Fibroblast of skin of back (primary cell): ENCODE measurements around the gene WDR44. TPM values are rescaled to one million over a fixed set of nuclear protein-coding genes. Genes with fewer than 3 reads are reported as not detected.
"Not testable (repeated sequence)": the region's sequence is repeated elsewhere in the genome, so short reads cannot be mapped to it uniquely, and the experiment has no call there.

Source experiments
- DNase-seq: peaks from one replicate; pipeline ENCODE4 v3.0.0-alpha.2; 2013
- polyA plus RNA-seq, 2 experiments: library from polyadenylated mRNA; unstranded; fragments of 120-200 nt; gene quantifications; one replicate each; pipeline ENCODE4 v1.2.1, GENCODE V29; 2013; ENCODE audit not compliant: insufficient read length in 2 of 2

WDR44 gene
- polyA plus RNA-seq (2013, experiment 1 of 2; ENCODE audit: insufficient read length): 13.7 TPM
- polyA plus RNA-seq (2013, experiment 2 of 2; ENCODE audit: insufficient read length): 14.7 TPM

- peak; percentile 93 for DNase-seq
These were observed at the start of gene WDR44 for GRCh38 chrX:118345464-118346257. WDR44 (plus strand) TSS chrX:118346106; CDS start chrX:118346504, 398 bp downstream.

GRCh38 chrX:118305827-118306226 is 40.1 kb upstream of the WDR44 start:
- DNase-seq: not testable (repeated sequence)

- DNase-seq: no peak
These were observed 30.4 kb upstream of the WDR44 start for GRCh38 chrX:118315529-118315928.

GRCh38 chrX:118324588-118324987 is 21.3 kb upstream of the WDR44 start:
- DNase-seq: no peak

- no peak for DNase-seq
These were observed 20.5 kb upstream of the WDR44 start for GRCh38 chrX:118325453-118325852.

- DNase-seq: no peak
These were observed 16.7 kb upstream of the WDR44 start for GRCh38 chrX:118329175-118329574.

- no peak for DNase-seq
These were observed 8.2 kb upstream of the WDR44 start for GRCh38 chrX:118337687-118338086.

GRCh38 chrX:118338930-118339329 is 7.0 kb upstream of the WDR44 start:
- no peak for DNase-seq

GRCh38 chrX:118345045-118345463 is 852 bp upstream of the WDR44 start:
- DNase-seq: no peak

GRCh38 chrX:118346258-118347094 is 570 bp downstream of the WDR44 start:
- peak; percentile 45 for DNase-seq

GRCh38 chrX:118347131-118347530 is 1.2 kb downstream of the WDR44 start:
- peak; percentile 71 for DNase-seq

- DNase-seq: no peak
These were observed 1.8 kb downstream of the WDR44 start for GRCh38 chrX:118347736-118348135.

- no peak for DNase-seq
These were observed 2.4 kb downstream of the WDR44 start for GRCh38 chrX:118348186-118348810.

- DNase-seq: no peak
These were observed 3.3 kb downstream of the WDR44 start for GRCh38 chrX:118349188-118349587.

GRCh38 chrX:118350221-118350620 is 4.3 kb downstream of the WDR44 start:
- no peak for DNase-seq

GRCh38 chrX:118350706-118351105 is 4.8 kb downstream of the WDR44 start:
- no peak for DNase-seq

GRCh38 chrX:118352566-118352965 is 6.7 kb downstream of the WDR44 start:
- no peak for DNase-seq

- no peak for DNase-seq
These were observed 7.4 kb downstream of the WDR44 start for GRCh38 chrX:118353081-118353850.

GRCh38 chrX:118355225-118355920 is 9.5 kb downstream of the WDR44 start:
- DNase-seq: no peak

- no peak for DNase-seq
These were observed 10.3 kb downstream of the WDR44 start for GRCh38 chrX:118356154-118356701.

GRCh38 chrX:118360429-118361125 is 14.7 kb downstream of the WDR44 start:
- no peak for DNase-seq
